H9 (cell line): Measurements from ENCODE around the gene TBC1D5. TPM values are rescaled to one million over a fixed set of nuclear protein-coding genes. Genes with fewer than 3 reads are reported as not detected.

Experiments
- DNase-seq: peaks from one replicate; pipeline ENCODE4 v3.0.0-alpha.2; 2017
- H2AFZ ChIP-seq: one replicate; pipeline ENCODE4 v1.6.1; 2013; ENCODE audit warnings: mild to moderate bottlenecking, low read length, control low read depth, moderate library complexity
- H2AK5ac ChIP-seq: 2 replicates; pipeline ENCODE4 v1.6.1; 2013; ENCODE audit warnings: low read length, control low read depth, mixed read lengths; ENCODE audit not compliant: insufficient read length
- H2BK120ac ChIP-seq: one replicate; pipeline ENCODE4 v1.6.1; 2013; ENCODE audit warnings: low read depth, mild to moderate bottlenecking, low read length, control low read depth, inconsistent platforms; ENCODE audit not compliant: poor library complexity, severe bottlenecking
- H2BK12ac ChIP-seq: 2 replicates; pipeline ENCODE4 v1.6.1; 2013; ENCODE audit warnings: low read length, control low read depth, mixed read lengths, low read depth; ENCODE audit not compliant: insufficient read length
- H2BK15ac ChIP-seq: 2 replicates; pipeline ENCODE4 v1.6.1; 2013; ENCODE audit warnings: low read depth, low read length, control low read depth
- H2BK20ac ChIP-seq: one replicate; pipeline ENCODE4 v1.6.1; 2013; ENCODE audit warnings: low read depth, mild to moderate bottlenecking, low read length, control low read depth, inconsistent platforms; ENCODE audit not compliant: poor library complexity, severe bottlenecking
- H2BK5ac ChIP-seq: 2 replicates; pipeline ENCODE4 v1.6.1; 2013; ENCODE audit warnings: low read length, control low read depth, mixed read lengths; ENCODE audit not compliant: insufficient read length
- H3K14ac ChIP-seq: 2 replicates; pipeline ENCODE4 v1.6.1; 2013; ENCODE audit warnings: low read length, control low read depth; ENCODE audit not compliant: insufficient read depth
- H3K18ac ChIP-seq: 2 replicates; pipeline ENCODE4 v1.6.1; 2013; ENCODE audit warnings: low read depth, mild to moderate bottlenecking, mixed read lengths, low read length, control low read depth; ENCODE audit not compliant: insufficient read length
- H3K23ac ChIP-seq: 2 replicates; pipeline ENCODE4 v1.6.1; 2013; ENCODE audit warnings: low read length, control low read depth, mixed read lengths, low read depth; ENCODE audit not compliant: insufficient read length
- H3K23me2 ChIP-seq: 2 replicates; pipeline ENCODE4 v1.6.1; 2013; ENCODE audit warnings: low read depth, mild to moderate bottlenecking, mixed read lengths, low read length, control low read depth; ENCODE audit not compliant: insufficient read length, poor library complexity, severe bottlenecking
- H3K27ac ChIP-seq: 2 replicates; pipeline ENCODE4 v1.5.1; 2013; ENCODE audit warnings: low read length, control low read depth, mixed read lengths, low read depth; ENCODE audit not compliant: insufficient read length
- H3K27me3 ChIP-seq: 2 replicates; pipeline ENCODE4 v1.6.1; 2013; ENCODE audit warnings: low read length, control low read depth, inconsistent platforms; ENCODE audit not compliant: insufficient read depth
- H3K4ac ChIP-seq: 2 replicates; pipeline ENCODE4 v1.6.1; 2013; ENCODE audit warnings: low read depth, mild to moderate bottlenecking, control low read depth, inconsistent platforms, low read length, moderate library complexity
- H3K4me1 ChIP-seq: 2 replicates; pipeline ENCODE4 v1.6.1; 2013; ENCODE audit warnings: low read length, control low read depth, inconsistent platforms; ENCODE audit not compliant: insufficient read depth
- H3K4me2 ChIP-seq: 2 replicates; pipeline ENCODE4 v1.6.1; 2013; ENCODE audit warnings: low read length, control low read depth, mixed read lengths; ENCODE audit not compliant: insufficient read length, insufficient read depth
- H3K56ac ChIP-seq: 2 replicates; pipeline ENCODE4 v1.6.1; 2013; ENCODE audit warnings: low read depth, mild to moderate bottlenecking, mixed read lengths, low read length, control low read depth; ENCODE audit not compliant: insufficient read length
- H3K79me1 ChIP-seq: 2 replicates; pipeline ENCODE4 v1.6.1; 2013; ENCODE audit warnings: low read depth, mild to moderate bottlenecking, moderate library complexity, low read length, control low read depth, inconsistent platforms; ENCODE audit not compliant: insufficient read depth, poor library complexity, severe bottlenecking
- H3K79me2 ChIP-seq: 2 replicates; pipeline ENCODE4 v1.6.1; 2013; ENCODE audit warnings: low read length, control low read depth, inconsistent platforms; ENCODE audit not compliant: insufficient read depth
- H3K9ac ChIP-seq: 2 replicates; pipeline ENCODE4 v1.6.1; 2013; ENCODE audit warnings: low read length, control low read depth, mixed read lengths; ENCODE audit not compliant: insufficient read length; ENCODE audit errors: extremely low read depth
- H3K9me3 ChIP-seq: one replicate; pipeline ENCODE4 v1.6.1; 2013; ENCODE audit warnings: low read depth, low read length, inconsistent platforms; ENCODE audit not compliant: control insufficient read depth
- H3T11ph ChIP-seq: one replicate; pipeline ENCODE4 v1.6.1; 2013; ENCODE audit warnings: mild to moderate bottlenecking, low read length, control low read depth, inconsistent platforms
- H4K20me1 ChIP-seq: one replicate; pipeline ENCODE4 v1.6.1; 2013; ENCODE audit not compliant: control insufficient read depth, insufficient read length, insufficient read depth
- H4K5ac ChIP-seq: 2 replicates; pipeline ENCODE4 v1.6.1; 2013; ENCODE audit warnings: low read depth, mild to moderate bottlenecking, mixed read lengths, low read length, control low read depth; ENCODE audit not compliant: insufficient read length
- H4K8ac ChIP-seq: replicated peaks from 2 replicates; pipeline ENCODE4 v1.6.1; 2013; ENCODE audit warnings: low read length, control low read depth, mixed read lengths, low read depth; ENCODE audit not compliant: insufficient read length
- H4K91ac ChIP-seq: 2 replicates; pipeline ENCODE4 v1.6.1; 2013; ENCODE audit warnings: low read depth, mild to moderate bottlenecking, moderate library complexity, mixed read lengths, low read length, control low read depth; ENCODE audit not compliant: insufficient read length
- H3K27ac Mint-ChIP-seq, 3 experiments: 2 replicates in 2 of 3; 3 replicates in 1 of 3; pipeline ENCODE4 v1.8.0; 2020 to 2021; ENCODE audit warnings: mixed read lengths in 3 of 3, mild to moderate bottlenecking in 1 of 3, moderate library complexity in 1 of 3
- H3K27me3 Mint-ChIP-seq: 2 replicates; pipeline ENCODE4 v1.8.0; 2021; ENCODE audit warnings: low read depth, mild to moderate bottlenecking, moderate library complexity, mixed read lengths
- H3K36me3 Mint-ChIP-seq, 3 experiments: 2 replicates in 2 of 3; 3 replicates in 1 of 3; pipeline ENCODE4 v1.8.0; 2020 to 2021; ENCODE audit warnings: low read depth in 3 of 3, mixed read lengths in 3 of 3; ENCODE audit not compliant: insufficient read depth in 1 of 3
- H3K4me1 Mint-ChIP-seq, 2 experiments: 2 replicates each; pipeline ENCODE4 v1.8.0; 2020; ENCODE audit warnings: mixed read lengths in 2 of 2
- H3K4me3 Mint-ChIP-seq, 2 experiments: 2 replicates in 1 of 2; 3 replicates in 1 of 2; pipeline ENCODE4 v1.8.0; 2020 to 2021; ENCODE audit warnings: mild to moderate bottlenecking in 2 of 2, mixed read lengths in 2 of 2, moderate library complexity in 1 of 2
- H3K9me3 Mint-ChIP-seq, 2 experiments: 2 replicates in 1 of 2; 3 replicates in 1 of 2; pipeline ENCODE4 v1.8.0; 2020; ENCODE audit warnings: mild to moderate bottlenecking in 2 of 2, mixed read lengths in 2 of 2, moderate library complexity in 1 of 2
- WGBS: extraction: QIAGEN DNeasy Blood & Tissue Kit; methylation state at CpG from one replicate; pipeline ENCODE4 v1.1.7; 2013; ENCODE audit warnings: missing lambda C conversion rate, low lambda C conversion rate, mixed read lengths; ENCODE audit not compliant: insufficient read length; ENCODE audit errors: extremely low coverage; 5-methylcytosine and 5-hydroxymethylcytosine counted together
- total RNA-seq: library from RNA; stranded (reverse); gene quantifications from 2 replicates; pipeline ENCODE4 v1.2.1, GENCODE V29; 2021
- TF ChIP-seq, protein P1 (sequence below): fragments of 200-600 bp; sonication (generic); conservative IDR thresholded peaks from 3 replicates; pipeline ENCODE4 v1.8.0; 2021; ENCODE audit warnings: antibody characterized with exemption, mild to moderate bottlenecking

TBC1D5 gene
- total RNA-seq, 1 experiment from 2014 or later, result 25.0 TPM

DNA sequence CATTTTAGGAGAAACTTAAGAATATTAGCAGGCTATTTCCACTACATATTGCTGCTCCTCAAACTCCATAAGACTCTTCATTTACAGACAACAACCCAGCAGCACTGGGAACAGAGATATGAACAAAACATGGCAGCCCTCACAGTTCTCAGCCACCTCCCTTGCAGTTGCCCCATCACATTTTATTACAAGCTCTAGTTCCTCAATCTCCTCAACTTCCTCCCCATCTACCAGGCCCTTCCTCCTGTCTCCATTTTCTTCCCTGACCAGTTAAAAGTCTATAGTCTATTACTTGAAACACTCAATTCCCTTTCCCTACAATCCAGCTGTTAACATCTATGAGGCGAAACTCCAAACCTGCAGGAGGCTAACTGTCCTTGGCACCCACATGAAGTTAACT lies 412.5 kb downstream of the TBC1D5 start:
- no peak overlapping the region for H3K23ac ChIP-seq
- H3K27ac Mint-ChIP-seq, result no peak overlapping the region
- H3K9me3 Mint-ChIP-seq, result no peaks in the 10 kb centered on the region
- no peak overlapping the region for H2AFZ ChIP-seq
- no peak overlapping the region for H2AK5ac ChIP-seq
- no peak overlapping the region for H4K91ac ChIP-seq
- H3K4me1 Mint-ChIP-seq, result no peaks in the 10 kb centered on the region
- H3K27ac ChIP-seq, result no peak overlapping the region
- no peaks in the 10 kb centered on the region for H3K27me3 ChIP-seq
- H3K4me2 ChIP-seq, result no peak overlapping the region
- H3T11ph ChIP-seq, result no peak overlapping the region
- TF ChIP-seq, protein P1, sequence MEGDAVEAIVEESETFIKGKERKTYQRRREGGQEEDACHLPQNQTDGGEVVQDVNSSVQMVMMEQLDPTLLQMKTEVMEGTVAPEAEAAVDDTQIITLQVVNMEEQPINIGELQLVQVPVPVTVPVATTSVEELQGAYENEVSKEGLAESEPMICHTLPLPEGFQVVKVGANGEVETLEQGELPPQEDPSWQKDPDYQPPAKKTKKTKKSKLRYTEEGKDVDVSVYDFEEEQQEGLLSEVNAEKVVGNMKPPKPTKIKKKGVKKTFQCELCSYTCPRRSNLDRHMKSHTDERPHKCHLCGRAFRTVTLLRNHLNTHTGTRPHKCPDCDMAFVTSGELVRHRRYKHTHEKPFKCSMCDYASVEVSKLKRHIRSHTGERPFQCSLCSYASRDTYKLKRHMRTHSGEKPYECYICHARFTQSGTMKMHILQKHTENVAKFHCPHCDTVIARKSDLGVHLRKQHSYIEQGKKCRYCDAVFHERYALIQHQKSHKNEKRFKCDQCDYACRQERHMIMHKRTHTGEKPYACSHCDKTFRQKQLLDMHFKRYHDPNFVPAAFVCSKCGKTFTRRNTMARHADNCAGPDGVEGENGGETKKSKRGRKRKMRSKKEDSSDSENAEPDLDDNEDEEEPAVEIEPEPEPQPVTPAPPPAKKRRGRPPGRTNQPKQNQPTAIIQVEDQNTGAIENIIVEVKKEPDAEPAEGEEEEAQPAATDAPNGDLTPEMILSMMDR, result no peak
- H3K79me2 ChIP-seq, result no peaks in the 10 kb centered on the region
- H3K9me3 ChIP-seq, result no peaks in the 10 kb centered on the region
- H3K23me2 ChIP-seq, result no peaks in the 10 kb centered on the region
- no peak overlapping the region for H4K5ac ChIP-seq
- H3K56ac ChIP-seq, result no peak overlapping the region
- H3K4me3 Mint-ChIP-seq, result no peak overlapping the region
- H4K8ac ChIP-seq, result no peak overlapping the region
- H2BK20ac ChIP-seq, result no peak overlapping the region
- H3K4me1 ChIP-seq, result no peaks in the 10 kb centered on the region
- H3K36me3 Mint-ChIP-seq, result no peaks in the 10 kb centered on the region
- H2BK5ac ChIP-seq, result no peak overlapping the region
- no CpG with 5 or more reads among the region's 1 CpG for WGBS
- no peaks in the 10 kb centered on the region for H3K27me3 Mint-ChIP-seq
- no peak overlapping the region for H2BK15ac ChIP-seq
- H3K9ac ChIP-seq, result no peak overlapping the region
- H2BK120ac ChIP-seq, result no peak overlapping the region
- H3K4ac ChIP-seq, result no peak overlapping the region
- DNase-seq, result no peak
- H3K14ac ChIP-seq, result no peak overlapping the region
- H2BK12ac ChIP-seq, result no peak overlapping the region
- no peaks in the 10 kb centered on the region for H4K20me1 ChIP-seq
- no peaks in the 10 kb centered on the region for H3K79me1 ChIP-seq
- no peak overlapping the region for H3K18ac ChIP-seq
